H1 (cell line): Measurements from ENCODE around the gene HABP2.

Experiments used
- CHD2 ChIP-seq: IDR thresholded peaks from 2 replicates; pipeline ENCODE4 v1.6.1; 2012; ENCODE audit warnings: low read length, improper control_type of control experiment
- HDAC6 ChIP-seq: IDR thresholded peaks from one replicate; pipeline ENCODE4 v1.7.1; 2012; ENCODE audit warnings: low read depth, mild to moderate bottlenecking, inconsistent platforms, low read length, moderate library complexity
- TF ChIP-seq, protein P1 (sequence below): IDR thresholded peaks from 2 replicates; pipeline ENCODE4 v1.6.1; 2012; ENCODE audit warnings: inconsistent platforms

DNA sequence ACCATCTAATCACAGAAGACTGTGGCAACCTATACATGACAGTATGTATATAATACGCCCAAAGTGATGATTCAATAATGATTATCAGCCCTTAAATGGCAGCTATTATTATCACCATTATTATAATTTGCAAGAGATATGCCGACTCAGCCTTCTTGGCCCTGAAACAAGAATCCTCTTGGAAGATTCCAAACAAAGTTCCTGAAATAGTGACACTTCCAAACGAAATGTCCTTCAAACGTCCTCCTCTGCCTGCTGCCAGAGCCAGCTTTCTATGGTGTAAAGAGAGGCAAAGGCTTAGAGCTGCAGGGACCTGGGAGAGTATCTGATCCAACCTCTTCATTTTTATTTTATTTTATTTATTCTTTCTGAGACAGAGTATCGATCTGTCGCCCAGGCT is 75.0 kb downstream of the HABP2 start:
- TF ChIP-seq HDAC6 (no peak), CHD2 (no peak)
- TF ChIP-seq, protein P1, sequence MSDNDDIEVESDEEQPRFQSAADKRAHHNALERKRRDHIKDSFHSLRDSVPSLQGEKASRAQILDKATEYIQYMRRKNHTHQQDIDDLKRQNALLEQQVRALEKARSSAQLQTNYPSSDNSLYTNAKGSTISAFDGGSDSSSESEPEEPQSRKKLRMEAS, result no peak
